Measurements from ENCODE around the gene SDHAF1. TPM values are rescaled to one million over a fixed set of nuclear protein-coding genes. Genes with fewer than 3 reads are reported as not detected.
A peak's percentile ranks its signal among the peaks of the same experiment; 100 is the strongest.

The SDHAF1 gene
- total RNA-seq, 4 donors from 2014 or later = 30.3 to 83.8 (median 55.4) TPM

DNA sequence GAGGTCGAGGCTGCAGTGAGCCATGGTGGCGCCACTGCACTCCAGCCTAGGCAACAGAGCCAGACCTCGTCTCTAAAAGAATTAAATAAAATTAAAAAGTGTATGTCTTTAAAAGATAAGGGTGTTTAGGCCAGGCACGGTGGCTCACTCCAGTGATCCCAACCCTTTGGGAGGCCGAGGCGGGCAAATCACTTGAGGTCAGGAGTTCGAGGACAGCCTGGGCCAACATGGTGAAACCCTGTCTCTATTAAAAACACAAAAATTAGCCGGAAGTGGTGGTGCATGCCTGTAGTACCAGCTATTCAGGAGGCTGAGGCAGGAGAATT lies 7.5 kb upstream of the SDHAF1 start:
- intact Hi-C loops (cut with DNase I; ENCODE audit: low total_unique reads) = no loop called here
- WGBS, 2 donors (ENCODE audit: low coverage in 1 of 2) = 23% methylated on average over 4 to 8 of the region's 8 CpGs

DNA sequence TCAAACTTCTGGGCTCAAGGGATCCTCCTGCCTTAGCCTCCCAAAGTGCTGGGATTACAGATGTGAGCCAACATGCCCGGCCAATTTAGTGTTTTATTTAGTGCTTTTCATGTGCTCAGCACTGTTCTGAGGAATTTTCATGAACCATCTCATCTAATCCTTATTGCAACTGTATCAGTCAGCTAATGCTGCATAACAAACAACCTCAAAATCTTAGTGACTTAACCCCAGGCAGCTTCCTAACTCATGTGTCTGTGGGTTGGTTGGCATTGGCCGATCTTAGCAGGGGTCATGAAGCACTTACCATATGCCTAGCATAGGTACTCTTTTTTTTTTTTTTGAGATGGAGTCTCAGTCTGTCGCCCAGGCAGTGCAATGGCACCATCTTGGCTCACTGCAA lies 6.2 kb upstream of the SDHAF1 start:
- 94% methylated on average over 2 to 3 of the region's 3 CpGs for WGBS, 2 donors (ENCODE audit: low coverage in 1 of 2)
- Histone ChIP-seq H3K4me1 (peaks cover 0 to 12% (median 10%) of the 10 kb centered on the region in 4 donors), H3K9me3 (no peaks in the 10 kb centered on the region), H3K27me3 (peaks cover 38% of the 10 kb centered on the region), H3K27ac (no peak overlapping the region), H3K36me3 (no peaks in the 10 kb centered on the region), H3K4me3 (no peak overlapping the region)
- DNase-seq = no peak
- TF ChIP-seq POLR2A (IDR thresholded peaks at IDR 0.05) (no peak), CTCF (IDR thresholded peaks at IDR 0.05) (no peak)
- in situ Hi-C loops (cut with MboI; ENCODE audit: low pct_ligation_motif_present in 1 of 4, low pct_unique_long_range_greater_than_20kb in 1 of 4, low sequenced_read_pairs in 3 of 4) (no loop called here), intact Hi-C loops (cut with DNase I; ENCODE audit: low total_unique reads) (no loop called here)

More for the DNA sequence above, 7.5 kb upstream of the SDHAF1 start:
- peak overlapping the region in 1 of 4 donors; percentile 40 for H3K4me3 ChIP-seq
- H3K4me1 ChIP-seq = peaks cover 0 to 11% (median 10%) of the 10 kb centered on the region in 4 donors
- no peak for DNase-seq
- in situ Hi-C loops (cut with MboI; ENCODE audit: low pct_ligation_motif_present in 1 of 4, low pct_unique_long_range_greater_than_20kb in 1 of 4, low sequenced_read_pairs in 3 of 4) = no loop called here
- H3K27me3 ChIP-seq = peaks cover 38% of the 10 kb centered on the region
- H3K36me3 ChIP-seq = no peaks in the 10 kb centered on the region
- H3K27ac ChIP-seq = no peak overlapping the region
- H3K9me3 ChIP-seq = no peaks in the 10 kb centered on the region
- TF ChIP-seq POLR2A (IDR thresholded peaks at IDR 0.05) = no peak
- no peak for TF ChIP-seq POLR2AphosphoS5 (IDR thresholded peaks at IDR 0.05)
- TF ChIP-seq CTCF (IDR thresholded peaks at IDR 0.05) = no peak
- no peak for TF ChIP-seq EP300 (IDR thresholded peaks at IDR 0.05; ENCODE audit: low read depth)

GRCh38 chr19:35990156-35990555 lies 4.8 kb upstream of the SDHAF1 start:
- TF ChIP-seq POLR2A (IDR thresholded peaks at IDR 0.05) = no peak
- no peak for TF ChIP-seq CTCF (IDR thresholded peaks at IDR 0.05)
- TF ChIP-seq EP300 (IDR thresholded peaks at IDR 0.05; ENCODE audit: low read depth) = no peak
- no peak for TF ChIP-seq POLR2AphosphoS5 (IDR thresholded peaks at IDR 0.05)
- no peaks in the 10 kb centered on the region for H3K9me3 ChIP-seq
- H3K27ac ChIP-seq = no peak overlapping the region
- intact Hi-C loops (cut with DNase I; ENCODE audit: low total_unique reads) (no loop called here), in situ Hi-C loops (cut with MboI; ENCODE audit: low pct_ligation_motif_present in 1 of 4, low pct_unique_long_range_greater_than_20kb in 1 of 4, low sequenced_read_pairs in 3 of 4) (no loop called here)
- H3K36me3 ChIP-seq = no peaks in the 10 kb centered on the region
- WGBS, 2 donors (ENCODE audit: low coverage in 1 of 2) = 95 to 100% methylated on average over 2 to 4 of the region's 4 CpGs
- H3K4me1 ChIP-seq = peaks cover 5 to 19% (median 16%) of the 10 kb centered on the region in 4 donors
- H3K4me3 ChIP-seq = no peak overlapping the region
- peaks cover 38% of the 10 kb centered on the region for H3K27me3 ChIP-seq
- DNase-seq = no peak

DNA sequence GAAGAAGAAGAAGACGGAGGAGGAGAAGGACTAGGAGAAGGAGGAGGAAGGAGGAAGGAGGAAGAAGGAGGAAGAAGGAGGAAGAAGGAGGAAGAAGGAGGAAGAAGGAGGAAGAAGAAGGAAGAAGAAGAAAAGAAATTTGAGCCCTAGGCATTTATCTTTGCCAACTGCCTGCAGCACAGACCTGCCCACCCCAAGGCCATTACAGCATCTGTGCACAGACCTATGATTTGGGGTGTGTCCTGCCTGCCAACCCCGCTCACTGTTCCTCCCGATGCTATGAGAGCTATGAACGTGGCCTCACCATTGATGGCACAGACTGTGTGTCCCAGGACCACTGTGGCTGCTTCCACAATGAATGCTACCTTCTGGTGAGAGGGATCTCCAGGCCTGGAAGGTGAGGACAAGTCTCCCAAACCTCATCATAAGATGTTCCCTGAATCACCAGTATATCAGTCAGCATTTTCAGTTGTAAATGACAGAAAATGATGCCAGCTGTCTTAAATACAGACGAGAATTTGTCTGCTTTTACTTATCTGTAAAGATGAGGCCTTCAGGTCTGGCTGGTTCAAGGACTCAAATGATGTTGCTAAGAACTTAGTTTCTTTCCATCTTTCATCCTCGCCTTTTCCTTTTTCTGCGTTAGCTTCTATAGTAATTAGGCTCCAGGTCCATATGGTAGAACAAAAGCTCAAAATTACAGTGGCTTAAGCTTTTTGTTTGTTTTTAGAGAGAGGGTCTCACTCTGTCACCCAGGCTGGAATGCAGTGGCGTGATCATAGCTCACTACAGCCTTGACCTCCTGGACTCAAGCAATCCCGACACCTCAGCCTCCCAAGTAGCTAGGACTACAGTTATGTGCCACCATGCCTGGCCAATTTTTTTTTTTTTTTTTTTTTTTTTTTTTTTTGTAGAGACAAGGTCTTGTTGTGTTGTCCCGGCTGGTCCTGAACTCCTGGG lies 3.9 kb upstream of the SDHAF1 start:
- DNase-seq = no peak
- intact Hi-C loops (cut with DNase I; ENCODE audit: low total_unique reads) = no loop called here
- Histone ChIP-seq H3K4me1 (peaks cover 5 to 25% (median 20%) of the 10 kb centered on the region in 4 donors), H3K36me3 (no peaks in the 10 kb centered on the region), H3K4me3 (no peak overlapping the region), H3K27me3 (peaks cover 30% of the 10 kb centered on the region), H3K9me3 (no peaks in the 10 kb centered on the region), H3K27ac (no peak overlapping the region)
- in situ Hi-C loops (cut with MboI; ENCODE audit: low pct_ligation_motif_present in 1 of 4, low pct_unique_long_range_greater_than_20kb in 1 of 4, low sequenced_read_pairs in 3 of 4) = no loop called here
- WGBS, 2 donors (ENCODE audit: low coverage in 1 of 2) = 79 to 83% methylated on average over 4 to 10 of the region's 10 CpGs
- TF ChIP-seq CTCF (IDR thresholded peaks at IDR 0.05) = no peak
- no peak for TF ChIP-seq EP300 (IDR thresholded peaks at IDR 0.05; ENCODE audit: low read depth)
- TF ChIP-seq POLR2AphosphoS5 (IDR thresholded peaks at IDR 0.05) = no peak
- no peak for TF ChIP-seq POLR2A (IDR thresholded peaks at IDR 0.05)
